IPS-11a (cell line): ENCODE results near the gene MOB1A.
"Not testable (repeated sequence)": the region's sequence is repeated elsewhere in the genome, so short reads cannot be mapped to it uniquely, and the experiment has no call there.

Experiments used
- H3K4me3 ChIP-seq: one replicate; pipeline ENCODE4 v1.5.1; 2013; ENCODE audit warnings: low read depth, low read length, control low read depth

Gene MOB1A

GRCh38 chr2:74199275-74199701 lies 20.6 kb upstream of the MOB1A start:
- H3K4me3 ChIP-seq = peak overlapping the region; percentile 95

DNA sequence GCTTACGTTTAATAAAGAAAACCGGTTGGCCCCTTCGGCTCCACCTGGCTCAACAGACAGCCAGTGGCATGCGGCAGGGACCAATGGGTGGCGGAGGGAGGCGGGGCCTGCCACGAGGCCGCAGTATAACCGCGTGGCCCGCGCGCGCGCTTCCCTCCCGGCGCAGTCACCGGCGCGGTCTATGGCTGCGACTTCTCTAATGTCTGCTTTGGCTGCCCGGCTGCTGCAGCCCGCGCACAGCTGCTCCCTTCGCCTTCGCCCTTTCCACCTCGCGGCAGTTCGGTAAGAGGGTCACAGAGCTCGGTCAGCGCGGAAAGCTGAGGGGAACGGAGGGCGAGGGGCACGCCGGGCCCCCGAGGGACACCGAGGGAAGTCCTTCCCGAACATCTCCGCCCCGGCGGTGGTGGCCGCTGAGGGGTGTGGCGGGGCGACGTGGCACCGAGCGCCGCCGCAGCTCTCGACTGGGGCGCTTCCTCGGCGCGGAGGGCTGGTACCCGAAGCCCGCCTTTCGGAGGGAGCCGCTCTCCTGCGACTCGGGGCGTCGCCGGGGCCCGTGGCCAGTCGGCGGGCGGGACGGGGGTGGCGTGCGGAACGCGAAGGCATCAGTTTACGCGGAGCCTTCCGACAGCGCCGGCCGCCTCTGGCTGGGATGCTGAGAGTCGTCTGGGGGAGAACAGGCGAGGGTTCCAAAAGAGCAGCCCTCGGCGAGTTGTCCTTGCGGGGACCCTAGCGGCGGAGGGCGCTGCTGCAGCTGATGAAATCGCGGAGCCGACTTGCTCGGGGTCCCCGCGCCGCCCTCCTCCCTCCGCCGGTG lies 20.0 kb upstream of the MOB1A start, which contains the start of gene MTHFD2:
TSS of gene MTHFD2 (plus strand) at position 155 of the 814 bp plus-strand sequence. CDS start at position 182, 27 bp downstream.
- H3K4me3 ChIP-seq = peak within 1 kb of the TSS; percentile 95

DNA sequence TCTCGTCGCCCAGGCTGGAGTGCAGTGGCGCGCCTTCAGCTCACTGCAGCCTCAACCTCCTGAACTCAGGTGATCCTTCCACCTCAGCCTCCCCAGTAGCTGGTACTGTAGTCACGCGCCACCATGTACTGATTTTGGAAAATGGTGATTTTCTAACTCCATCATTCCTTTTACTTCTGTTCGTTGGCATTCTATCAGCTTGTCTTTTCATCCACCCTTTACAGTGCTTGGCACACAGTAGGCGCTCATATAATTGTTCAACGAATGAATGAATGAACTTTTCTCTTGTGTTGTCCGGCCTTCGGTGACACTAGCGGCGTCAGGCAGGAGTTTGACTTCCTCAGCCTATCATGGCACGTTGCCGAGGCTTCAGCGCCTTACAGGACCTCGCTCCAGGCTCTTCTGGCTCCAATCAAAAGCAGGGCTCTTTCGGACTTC lies 19.4 kb upstream of the MOB1A start:
- H3K4me3 ChIP-seq = peak overlapping the region; percentile 95

GRCh38 chr2:74197049-74197448 lies 18.4 kb upstream of the MOB1A start:
- no peak overlapping the region for H3K4me3 ChIP-seq

GRCh38 chr2:74194799-74195198 lies 16.1 kb upstream of the MOB1A start:
- no peak overlapping the region for H3K4me3 ChIP-seq

DNA sequence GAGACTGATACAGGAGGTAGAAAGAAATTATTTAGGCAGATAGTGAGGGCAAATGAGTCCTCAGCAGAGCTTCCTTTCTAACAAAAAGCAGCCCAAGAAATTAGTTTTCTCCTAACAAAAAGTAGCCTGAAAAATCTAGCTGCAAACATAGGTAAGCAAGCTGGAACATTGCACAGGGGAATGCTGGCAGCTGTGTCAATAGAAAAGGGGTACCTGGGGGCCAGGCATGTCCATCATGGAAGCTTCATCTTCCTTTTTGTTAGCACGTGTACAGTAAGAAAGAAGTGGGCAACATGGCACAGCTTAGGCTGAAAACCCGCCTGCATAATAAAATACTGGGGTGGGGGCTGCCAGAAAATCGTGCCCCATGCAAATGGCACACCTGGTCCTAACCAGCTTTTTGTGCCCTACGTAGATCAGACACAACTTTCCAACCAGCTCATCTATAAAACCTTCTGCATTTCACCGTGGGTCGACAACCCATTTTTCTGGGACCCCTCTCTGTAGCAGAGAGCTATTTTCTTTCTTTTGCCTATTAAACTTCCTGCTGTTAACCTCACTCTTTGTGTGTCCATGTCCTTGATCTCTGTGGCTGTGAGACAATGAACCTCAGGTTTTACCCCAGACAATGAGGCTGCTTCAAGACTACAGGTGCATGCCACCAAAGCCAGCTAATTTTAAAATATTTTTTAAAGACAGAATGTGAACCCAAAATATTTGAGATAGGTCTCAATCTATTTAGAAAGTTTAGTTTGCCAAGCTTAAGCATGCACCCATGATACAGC lies 13.1 kb upstream of the MOB1A start:
- no peak overlapping the region for H3K4me3 ChIP-seq

GRCh38 chr2:74188696-74189095 lies 10.0 kb upstream of the MOB1A start:
- H3K4me3 ChIP-seq = no peak overlapping the region

GRCh38 chr2:74188018-74188601 lies 9.4 kb upstream of the MOB1A start:
- H3K4me3 ChIP-seq = no peak overlapping the region

DNA sequence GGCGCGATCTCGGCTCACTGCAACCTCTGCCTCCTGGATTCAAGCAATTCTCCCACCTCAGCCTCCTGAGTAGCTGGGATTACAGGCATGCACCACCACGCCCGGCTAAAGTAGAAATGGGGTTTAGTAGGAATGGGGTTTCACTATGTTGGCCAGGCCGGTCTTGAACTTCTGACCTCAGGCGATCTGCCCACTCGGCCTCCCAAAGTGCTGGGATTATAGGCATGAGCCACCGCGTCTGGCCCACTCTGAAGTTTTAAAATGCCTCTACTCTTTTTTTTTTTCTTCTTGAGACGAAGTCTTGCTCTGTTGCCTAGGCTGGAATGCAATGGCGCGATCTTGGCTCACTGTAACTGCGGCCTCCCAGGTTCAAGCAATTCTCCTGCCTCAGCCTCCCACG lies 8.0 kb upstream of the MOB1A start:
- not testable (repeated sequence) for H3K4me3 ChIP-seq

DNA sequence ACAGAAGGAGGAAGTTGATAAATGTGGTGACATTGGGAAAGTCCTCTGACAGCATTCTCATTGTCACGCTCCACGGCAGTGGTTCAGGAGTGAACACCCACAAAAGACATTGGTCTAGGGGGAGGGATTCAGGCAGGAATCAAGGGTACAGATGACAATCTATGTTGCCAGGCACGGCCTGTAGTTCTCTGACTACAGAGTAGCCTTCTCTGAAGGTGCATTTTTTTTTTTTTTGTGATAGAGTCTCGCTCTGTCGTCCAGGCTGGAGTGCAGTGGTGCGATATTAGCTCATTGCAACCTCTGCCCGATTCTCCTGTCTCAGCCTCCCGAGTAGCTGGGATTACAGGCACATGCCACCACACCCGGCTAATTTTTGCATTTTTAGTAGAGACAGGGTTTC lies 7.4 kb upstream of the MOB1A start:
- no peak overlapping the region for H3K4me3 ChIP-seq

DNA sequence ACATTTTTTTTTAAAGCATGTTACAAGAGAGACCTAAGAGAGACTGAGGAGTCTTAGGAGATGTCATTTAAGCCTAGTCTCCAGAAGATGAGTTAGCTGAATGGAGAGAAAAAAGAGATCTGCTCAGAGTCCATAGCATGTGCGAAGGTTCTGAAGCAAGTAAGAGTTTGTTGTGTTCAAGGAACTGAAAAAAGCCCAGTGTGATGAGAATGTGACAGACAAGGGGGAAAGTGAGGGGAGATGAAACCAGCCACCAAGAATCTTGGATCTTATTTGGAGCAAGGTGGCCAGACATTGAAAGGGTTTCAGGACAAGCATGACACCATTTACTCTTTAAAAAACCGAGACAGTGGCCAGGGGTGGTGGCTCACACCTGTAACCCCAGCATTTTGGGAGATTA lies 5.2 kb upstream of the MOB1A start:
- no peak overlapping the region for H3K4me3 ChIP-seq

DNA sequence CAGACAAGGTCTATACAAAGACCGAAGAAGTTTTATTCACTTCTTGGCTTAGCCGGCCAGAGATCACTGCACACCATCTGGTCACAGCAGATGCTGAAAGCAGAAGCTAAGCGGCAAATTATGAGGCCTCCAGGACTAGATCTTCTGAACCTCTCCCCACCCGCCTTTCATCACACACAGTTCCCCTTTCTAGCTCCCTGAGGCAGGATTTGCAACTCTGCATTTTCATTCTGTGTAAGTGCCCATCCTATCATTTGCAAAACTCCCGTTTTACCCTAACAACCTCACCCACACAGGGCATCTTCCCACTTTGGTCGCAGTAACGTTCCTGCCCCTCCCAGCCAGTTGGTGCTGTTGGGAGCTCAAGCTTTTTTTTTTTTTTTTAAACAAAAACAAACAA lies 3.1 kb upstream of the MOB1A start:
- H3K4me3 ChIP-seq = no peak overlapping the region

GRCh38 chr2:74179063-74179865 lies 585 bp upstream of the MOB1A start:
- peak overlapping the region; percentile 28 for H3K4me3 ChIP-seq

DNA sequence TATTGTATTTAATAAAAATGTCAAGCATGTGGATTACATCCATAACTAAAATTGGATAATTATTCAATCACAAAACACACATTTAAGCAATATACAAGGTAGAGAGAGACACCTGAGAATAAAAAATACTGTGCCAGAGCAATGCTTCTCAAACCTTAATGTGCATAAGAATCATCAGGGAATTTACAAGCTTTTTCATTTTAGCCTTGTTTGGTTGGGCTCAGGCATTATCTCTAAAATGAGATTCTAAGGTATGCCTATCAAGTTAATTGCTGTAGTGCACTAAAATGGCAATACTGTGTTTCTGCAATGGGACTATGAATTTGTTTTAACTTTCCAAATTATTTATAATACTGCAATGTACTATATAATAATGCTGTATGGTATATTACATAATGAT lies 983 bp downstream of the MOB1A start:
- H3K4me3 ChIP-seq = peak overlapping the region; percentile 70

- no peak overlapping the region for H3K4me3 ChIP-seq
Observed at GRCh38 chr2:74174909-74175308, 3.8 kb downstream of the MOB1A start.

- no peak overlapping the region for H3K4me3 ChIP-seq
Observed at GRCh38 chr2:74168739-74169138, 9.9 kb downstream of the MOB1A start.

DNA sequence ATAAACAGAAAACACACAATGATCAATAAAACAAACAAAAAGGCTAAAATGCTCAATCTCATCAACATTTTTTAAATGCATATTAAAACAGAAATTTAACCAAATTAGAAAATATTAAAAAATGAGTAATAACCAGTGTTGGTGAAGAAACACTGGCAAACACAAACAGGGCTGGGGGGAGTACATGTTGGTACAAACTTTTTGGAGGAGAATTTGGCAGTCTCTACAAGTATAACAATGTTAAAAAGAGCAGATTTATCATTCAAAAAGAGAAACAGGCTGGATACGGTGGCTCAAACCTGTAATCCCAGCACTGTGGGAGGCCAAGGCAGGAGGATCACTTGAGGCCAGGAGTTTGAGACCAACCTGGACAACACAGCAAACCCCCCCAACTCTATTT lies 13.9 kb downstream of the MOB1A start:
- no peak overlapping the region for H3K4me3 ChIP-seq

GRCh38 chr2:74162951-74163350 lies 15.7 kb downstream of the MOB1A start:
- no peak overlapping the region for H3K4me3 ChIP-seq

DNA sequence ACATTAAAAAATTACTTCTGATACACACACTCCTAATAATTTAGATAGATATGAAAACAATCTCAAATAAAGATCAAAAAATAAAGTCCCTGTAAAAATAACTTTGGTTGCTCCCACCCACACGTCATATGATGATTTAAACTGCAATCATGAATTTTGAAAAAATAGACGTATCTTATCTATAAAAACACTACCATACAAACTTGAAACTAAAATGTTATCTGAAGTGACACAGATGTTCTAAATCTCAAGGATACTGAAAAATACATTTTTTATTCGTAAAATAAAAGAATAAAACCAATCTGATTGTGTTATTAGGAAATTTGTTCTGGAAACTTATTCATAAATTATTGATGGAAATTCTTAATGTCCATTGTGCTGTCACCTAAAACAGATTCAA lies 22.8 kb downstream of the MOB1A start:
- no peak overlapping the region for H3K4me3 ChIP-seq

DNA sequence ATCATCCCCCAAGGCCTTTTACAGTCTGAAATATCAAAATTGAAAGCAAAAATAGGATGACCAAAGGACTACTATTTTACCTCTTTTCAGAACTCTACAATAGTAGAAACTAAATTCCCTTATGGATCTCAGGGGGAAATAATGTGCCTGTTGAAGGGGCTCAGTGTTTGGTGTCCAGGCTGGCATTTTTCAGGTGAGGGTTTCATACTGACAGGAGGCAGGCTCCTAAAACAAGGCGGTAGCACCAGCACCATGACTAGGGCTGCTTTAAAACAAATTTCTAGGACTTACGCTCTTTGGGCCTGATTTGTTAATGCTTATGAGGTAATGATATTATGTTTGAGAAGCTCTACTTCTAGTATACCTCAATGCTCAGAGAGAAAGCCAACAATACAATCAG lies 25.7 kb downstream of the MOB1A start:
- H3K4me3 ChIP-seq = no peak overlapping the region
